Left cardiac atrium (tissue), 4 donors: ENCODE data around the gene USP35. TPM values are rescaled to one million over a fixed set of nuclear protein-coding genes. Genes with fewer than 3 reads are reported as not detected.

ENCODE experiments used
- ATAC-seq, 2 donors: fragments of 200-7000 bp; cut with Tn5 transposase; one replicate each; pipeline ENCODE4 v1.9.1; 2020; ENCODE audit warnings: mild to moderate bottlenecking in 2 of 2, moderate library complexity in 2 of 2
- DNase-seq: peaks from one replicate; pipeline ENCODE4 v3.0.0-alpha.2; 2020
- intact Hi-C, 2 donors: fragments of 100-400 bp; cut with DNase I; formaldehyde crosslinking; loops; one replicate each; pipeline versions ENCODE4 v1.14.1 to v1.15.1; 2022 to 2023
- total RNA-seq, 2 donors: library from RNA; stranded (reverse); fragmentation: NEBNext Ultra II Directional; extraction: Animal tissue kit (Norgen Biotek cat#: 25700); gene quantifications; one replicate each; pipeline ENCODE4 v1.2.1, GENCODE V29; 2021
- donor health status: DM: no; HTN: yes; CAD: no.
- donor health status: DM: no; HTN: yes; CAD: no; lungs with severe emphysema.
- donor health status: DM: yes; HTN: yes; CAD: no.
- donor health status: Dilated cardiomyopathy.

USP35 gene
- total RNA-seq, 2 donors from 2014 or later = 6.5 to 10.6 TPM

GRCh38 chr11:78190871-78191538 lies 2.3 kb downstream of the USP35 start:
- DNase-seq (no peak), ATAC-seq (no peak)

DNA sequence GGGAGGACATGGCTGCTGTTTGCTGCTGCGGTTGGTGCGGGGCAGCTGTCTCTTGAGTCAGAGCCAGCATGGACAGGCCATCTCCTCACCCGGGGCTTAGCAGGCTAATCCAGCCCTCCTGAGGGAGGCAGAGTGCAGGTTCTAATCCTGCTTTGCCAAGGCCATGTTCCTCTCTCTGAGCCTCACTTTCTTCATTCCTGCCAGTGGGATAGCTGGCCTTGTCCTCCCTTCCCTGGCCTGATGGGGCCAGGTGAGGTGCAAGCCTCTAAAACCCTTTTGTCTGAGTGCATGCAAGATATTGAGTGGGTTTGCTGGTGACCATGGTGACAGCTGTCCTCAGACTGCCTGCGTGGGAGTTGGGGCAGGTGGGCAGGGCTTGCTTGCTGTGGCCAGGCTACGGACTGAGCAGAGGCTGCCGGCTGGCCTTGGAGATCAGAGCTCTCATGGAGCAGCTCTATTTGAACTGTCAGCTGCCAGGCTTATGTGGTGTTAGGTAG lies 3.6 kb downstream of the USP35 start:
- ATAC-seq = no peak
- intact Hi-C loops = no loop called here
- DNase-seq = no peak

More at GRCh38 chr11:78190871-78191538, 2.3 kb downstream of the USP35 start:
- intact Hi-C loops = no loop called here

- intact Hi-C loops = no loop called here
- ATAC-seq (no peak), DNase-seq (no peak)
Measured at GRCh38 chr11:78192911-78193351, 4.2 kb downstream of the USP35 start.

DNA sequence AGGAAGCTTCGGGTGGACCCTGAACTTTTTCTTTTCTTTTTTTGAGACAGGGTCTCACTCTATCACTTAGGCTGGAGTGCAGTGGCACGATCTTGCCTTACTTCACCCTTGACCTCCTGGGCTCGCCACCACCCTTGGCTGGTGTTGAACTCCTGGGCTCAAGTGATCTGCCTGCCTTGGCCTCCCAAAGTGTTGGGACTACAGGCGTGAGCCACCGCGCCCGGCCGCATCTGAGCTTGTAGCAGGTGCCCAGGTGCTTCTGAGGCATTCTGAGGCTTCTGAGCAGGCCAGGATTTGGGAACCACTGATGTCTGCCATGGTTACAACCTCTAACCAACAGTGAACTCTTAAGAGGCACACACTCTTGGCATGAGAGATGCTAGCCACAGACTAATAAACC lies 5.1 kb downstream of the USP35 start:
- DNase-seq = no peak
- intact Hi-C loops = no loop called here
- no peak for ATAC-seq

GRCh38 chr11:78194490-78194889 lies 5.8 kb downstream of the USP35 start:
- intact Hi-C loops = no loop called here
- no peak for DNase-seq
- no peak for ATAC-seq

GRCh38 chr11:78195917-78196560 lies 7.3 kb downstream of the USP35 start:
- peak in 1 of 2 donors; percentile 38 for ATAC-seq
- intact Hi-C loops = no loop called here
- peak; percentile 44 for DNase-seq

GRCh38 chr11:78196661-78197091 lies 8.0 kb downstream of the USP35 start:
- intact Hi-C loops = no loop called here
- ATAC-seq (no peak), DNase-seq (no peak)

DNA sequence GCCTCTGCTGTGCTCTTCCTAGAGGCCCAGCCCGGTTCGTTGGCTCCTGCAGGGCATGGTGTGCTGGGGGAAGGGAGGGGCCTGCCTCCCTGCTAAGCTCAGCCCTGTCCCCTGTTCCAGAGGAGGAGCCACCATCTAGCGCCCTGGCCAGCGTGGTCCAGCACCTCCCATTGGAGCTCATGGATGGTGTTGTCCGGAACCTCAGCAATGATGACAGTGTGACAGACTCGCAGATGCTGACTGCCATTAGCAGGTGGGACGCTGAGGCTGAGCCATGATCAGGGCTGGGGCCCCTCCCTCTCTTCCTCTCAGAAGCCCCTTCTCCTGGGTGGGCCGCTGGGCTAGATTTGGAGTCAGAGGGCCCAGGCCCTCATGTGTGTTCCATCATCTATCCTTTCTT lies 9.1 kb downstream of the USP35 start:
- DNase-seq = no peak
- no peak for ATAC-seq
- intact Hi-C loops = no loop called here

- no peak for DNase-seq
- ATAC-seq = no peak
- intact Hi-C loops = no loop called here
Measured at GRCh38 chr11:78199015-78199652, 10.4 kb downstream of the USP35 start.

DNA sequence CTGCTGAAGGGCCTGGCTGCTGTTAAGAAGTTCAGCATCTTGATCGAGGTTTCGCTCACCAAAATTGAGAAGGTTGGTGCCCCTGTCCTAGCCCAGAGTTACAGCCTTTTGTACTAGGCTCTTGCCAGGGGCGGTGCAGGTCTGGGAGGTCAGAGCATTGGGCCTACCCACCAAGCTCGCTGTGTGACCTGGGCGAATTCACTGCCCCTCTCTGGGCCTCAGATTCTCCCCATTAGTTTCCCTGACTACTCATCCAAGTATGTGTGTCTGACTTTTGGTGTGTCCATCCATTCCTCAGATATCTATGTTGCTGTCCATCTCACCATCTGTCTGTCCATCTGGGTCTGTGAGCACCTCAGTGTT lies 10.9 kb downstream of the USP35 start:
- intact Hi-C loops = no loop called here
- DNase-seq (no peak), ATAC-seq (no peak)

DNA sequence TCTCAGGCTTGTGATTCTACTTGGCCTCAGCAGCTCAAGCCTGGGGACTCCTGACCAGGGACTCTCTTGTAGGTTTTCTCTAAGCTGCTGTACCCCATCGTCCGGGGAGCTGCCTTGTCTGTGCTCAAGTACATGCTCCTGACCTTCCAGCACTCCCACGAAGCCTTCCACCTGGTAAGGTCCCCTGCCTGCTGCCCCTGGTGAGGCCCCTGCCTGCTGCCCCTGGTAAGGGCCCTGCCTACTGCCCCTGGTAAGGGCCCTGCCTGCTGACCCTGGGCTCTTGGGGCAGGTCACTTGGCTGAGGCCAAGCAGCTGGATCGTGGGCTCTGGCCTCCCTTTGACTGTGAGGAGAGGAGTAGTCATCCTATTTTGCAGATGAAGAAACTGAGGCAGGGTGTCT lies 11.3 kb downstream of the USP35 start:
- ATAC-seq = no peak
- intact Hi-C loops = no loop called here
- no peak for DNase-seq

GRCh38 chr11:78200553-78200952 lies 11.8 kb downstream of the USP35 start:
- intact Hi-C loops = no loop called here
- DNase-seq = no peak
- ATAC-seq = no peak

- ATAC-seq (peak in 1 of 2 donors; percentile 30), DNase-seq (no peak)
- intact Hi-C loops = no loop called here
Measured at GRCh38 chr11:78201096-78201818, 12.5 kb downstream of the USP35 start.

DNA sequence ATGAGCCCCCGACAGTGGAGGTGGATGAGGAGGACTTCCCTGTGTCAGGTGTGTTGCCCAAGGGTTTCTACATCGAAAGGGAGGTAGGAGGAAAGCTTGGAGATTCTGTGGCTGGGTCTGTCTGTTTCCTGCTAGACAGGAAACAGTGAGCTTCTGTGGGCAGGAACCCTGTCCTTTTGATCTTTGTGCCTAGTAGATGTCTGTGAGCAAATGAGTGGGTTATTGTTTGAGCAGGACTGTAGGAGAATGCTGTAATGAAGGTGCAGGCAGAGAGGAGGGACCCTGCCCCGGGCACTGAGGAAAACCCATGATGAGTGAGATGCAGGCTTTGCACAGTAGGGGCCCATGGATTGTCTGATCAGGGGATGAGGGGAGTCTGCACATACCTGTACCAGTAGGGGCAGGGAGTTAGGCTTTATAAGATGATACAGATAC lies 14.0 kb downstream of the USP35 start:
- ATAC-seq (no peak), DNase-seq (no peak)
- intact Hi-C loops = no loop called here

DNA sequence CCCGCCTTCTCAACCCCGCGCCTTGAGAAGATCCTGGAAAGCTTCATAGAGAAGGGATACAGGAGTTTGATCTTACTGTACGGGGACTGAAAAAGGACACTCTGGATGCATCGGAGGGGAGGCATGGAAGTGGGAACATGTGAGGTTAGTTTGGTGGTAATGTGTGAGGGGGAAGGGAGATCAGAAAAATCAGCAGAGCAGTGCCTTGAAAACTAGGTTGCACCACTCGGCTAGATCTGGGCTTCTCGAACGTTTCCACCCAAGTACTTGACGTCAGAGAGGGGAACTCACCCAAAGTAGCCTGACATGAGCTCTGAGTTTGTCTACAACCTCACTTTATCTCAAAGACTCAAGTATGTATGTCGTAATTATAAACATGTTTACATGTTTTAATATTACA lies 14.5 kb downstream of the USP35 start:
- ATAC-seq (no peak), DNase-seq (no peak)
- intact Hi-C loops = no loop called here

DNA sequence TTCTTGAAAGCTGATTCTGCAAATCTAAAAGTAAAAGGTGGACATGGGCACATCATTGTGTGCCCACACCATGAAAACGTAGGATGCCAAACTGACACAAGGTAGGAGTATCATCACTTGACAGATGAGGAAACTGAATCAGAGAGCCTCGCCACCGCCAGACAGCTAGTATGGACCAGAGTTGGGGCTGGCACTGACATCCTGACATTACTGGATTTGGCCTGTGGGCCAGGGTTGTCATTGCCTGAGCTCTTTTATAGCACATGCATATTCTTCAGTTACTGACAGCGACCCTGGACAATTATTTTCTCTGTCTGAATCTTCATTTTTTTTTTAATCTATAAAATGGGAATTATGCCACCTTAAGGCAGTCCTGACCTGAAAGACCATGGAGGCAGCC lies 16.5 kb downstream of the USP35 start:
- no peak for DNase-seq
- ATAC-seq = no peak
- intact Hi-C loops = no loop called here

DNA sequence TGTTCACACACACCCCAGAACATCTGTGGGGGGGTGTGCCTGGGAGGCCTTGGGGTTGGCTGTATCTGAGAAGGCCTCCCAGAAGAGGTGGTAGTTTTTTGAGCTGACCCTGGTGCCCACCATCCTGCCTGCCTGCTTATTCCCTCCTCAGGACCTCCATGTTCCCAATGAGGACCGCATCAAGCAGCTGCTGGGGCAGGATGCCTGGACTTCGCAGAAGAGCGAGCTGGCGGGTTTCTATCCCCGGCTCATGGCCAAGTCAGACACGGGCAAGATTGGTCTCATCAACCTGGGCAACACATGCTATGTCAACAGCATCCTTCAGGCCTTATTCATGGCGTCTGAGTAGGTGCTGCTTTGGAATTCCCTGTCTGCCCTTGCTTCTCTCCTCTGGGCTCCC lies 17.0 kb downstream of the USP35 start:
- DNase-seq (no peak), ATAC-seq (no peak)
- intact Hi-C loops = no loop called here

- intact Hi-C loops = no loop called here
- DNase-seq (no peak), ATAC-seq (no peak)
Measured at GRCh38 chr11:78207532-78208256, 19.0 kb downstream of the USP35 start.
